ENCODE data around the gene RITA1. TPM values are rescaled to one million over a fixed set of nuclear protein-coding genes. Genes with fewer than 3 reads are reported as not detected.
"Not testable (repeated sequence)": the region's sequence is repeated elsewhere in the genome, so short reads cannot be mapped to it uniquely, and the experiment has no call there.

Gene RITA1
- polyA plus RNA-seq (ENCODE audit: insufficient read length): 10.4 TPM

GRCh38 chr12:113185180-113186032 is at the start of gene RITA1, which contains the start of gene DDX54:
Gene RITA1 (plus strand): TSS chr12:113185721. CDS start chr12:113186747, 1,026 bp downstream.
Gene DDX54 (minus strand): TSS chr12:113185478. CDS start chr12:113185451, 27 bp downstream.
- DNase-seq (ENCODE audit: low read depth): no peak

- no peak for DNase-seq (ENCODE audit: low read depth)
Measured at GRCh38 chr12:113136128-113136989, 49.2 kb upstream of the RITA1 start.

- DNase-seq (ENCODE audit: low read depth): no peak
Measured at GRCh38 chr12:113136990-113137511, 48.5 kb upstream of the RITA1 start.

- no peak for DNase-seq (ENCODE audit: low read depth)
Measured at GRCh38 chr12:113137861-113138783, 47.4 kb upstream of the RITA1 start.

- DNase-seq (ENCODE audit: low read depth): no peak
Measured at GRCh38 chr12:113138826-113139225, 46.7 kb upstream of the RITA1 start.

- no peak for DNase-seq (ENCODE audit: low read depth)
Measured at GRCh38 chr12:113140706-113141105, 44.8 kb upstream of the RITA1 start.

- DNase-seq (ENCODE audit: low read depth): not testable (repeated sequence)
Measured at GRCh38 chr12:113141716-113142115, 43.8 kb upstream of the RITA1 start.

GRCh38 chr12:113142173-113142885 is 43.2 kb upstream of the RITA1 start:
- no peak for DNase-seq (ENCODE audit: low read depth)

GRCh38 chr12:113142886-113143332 is 42.6 kb upstream of the RITA1 start:
- no peak for DNase-seq (ENCODE audit: low read depth)

- DNase-seq (ENCODE audit: low read depth): no peak
Measured at GRCh38 chr12:113143959-113144358, 41.6 kb upstream of the RITA1 start.

GRCh38 chr12:113144806-113145205 is 40.7 kb upstream of the RITA1 start:
- no peak for DNase-seq (ENCODE audit: low read depth)

GRCh38 chr12:113145720-113146551 is 39.6 kb upstream of the RITA1 start:
- DNase-seq (ENCODE audit: low read depth): no peak

GRCh38 chr12:113146999-113147398 is 38.5 kb upstream of the RITA1 start:
- DNase-seq (ENCODE audit: low read depth): no peak

- no peak for DNase-seq (ENCODE audit: low read depth)
Measured at GRCh38 chr12:113149361-113150150, 36.0 kb upstream of the RITA1 start, which contains the start of gene CFAP73. Gene CFAP73 (plus strand): TSS chr12:113149724. CDS start chr12:113149858, 134 bp downstream.

- DNase-seq (ENCODE audit: low read depth): no peak
Measured at GRCh38 chr12:113151655-113152054, 33.9 kb upstream of the RITA1 start.

- no peak for DNase-seq (ENCODE audit: low read depth)
Measured at GRCh38 chr12:113152196-113152834, 33.2 kb upstream of the RITA1 start.

- DNase-seq (ENCODE audit: low read depth): peak; percentile 53
Measured at GRCh38 chr12:113152835-113153814, 32.4 kb upstream of the RITA1 start.
